GM21515 (cell line): ENCODE results near the gene PPP3CA.
A peak's percentile ranks its signal among the peaks of the same experiment; 100 is the strongest.
"Not testable (repeated sequence)": the region's sequence is repeated elsewhere in the genome, so short reads cannot be mapped to it uniquely, and the experiment has no call there.

Experiments
- ATAC-seq: cut with Tn5 transposase; IDR thresholded peaks from one replicate; pipeline ENCODE4 v1.9.1; 2021; ENCODE audit not compliant: unreplicated experiment

Gene PPP3CA

GRCh38 chr4:101148551-101148950 is 198.8 kb downstream of the PPP3CA start:
- no peak for ATAC-seq

GRCh38 chr4:101147283-101147682 is 200.0 kb downstream of the PPP3CA start:
- ATAC-seq = no peak

DNA sequence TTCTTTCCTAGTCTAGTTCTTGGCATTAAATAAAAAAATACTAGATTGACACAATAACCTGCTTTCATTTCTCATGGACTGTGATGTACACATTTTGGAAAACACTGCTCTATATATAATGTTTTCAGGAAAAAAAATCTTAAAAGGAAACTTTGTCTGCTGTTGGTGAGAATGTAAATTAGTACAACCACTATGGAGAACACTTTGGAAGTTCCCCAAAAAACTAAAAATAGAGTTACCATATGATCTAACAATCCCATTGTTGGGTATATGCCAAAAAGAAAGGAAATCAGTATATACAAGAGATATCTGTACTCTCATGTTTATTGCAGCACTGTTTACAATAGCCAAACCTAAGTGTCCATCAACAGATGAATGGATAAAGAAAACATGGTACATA is 202.3 kb downstream of the PPP3CA start:
- no peak for ATAC-seq

DNA sequence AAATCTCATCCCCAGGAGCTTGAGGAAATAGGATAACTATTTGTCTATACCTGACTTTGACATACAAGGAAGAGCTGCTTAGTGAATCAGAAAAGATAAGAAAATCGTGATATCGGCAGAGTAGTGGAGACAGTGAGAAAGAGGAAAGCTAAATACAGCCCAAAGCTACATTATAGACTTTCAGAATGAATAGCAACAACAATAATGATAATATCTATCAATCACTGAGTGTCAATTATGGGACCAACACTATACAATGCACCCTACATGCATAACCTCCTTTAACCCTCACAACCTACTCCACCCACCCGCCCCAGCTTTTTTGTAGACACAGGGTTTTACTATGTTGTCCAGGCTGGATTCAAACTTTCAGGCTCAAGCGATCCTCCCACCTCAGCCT is 205.1 kb downstream of the PPP3CA start:
- ATAC-seq = no peak

- ATAC-seq = no peak
Measured at GRCh38 chr4:101141855-101142254, 205.5 kb downstream of the PPP3CA start.

DNA sequence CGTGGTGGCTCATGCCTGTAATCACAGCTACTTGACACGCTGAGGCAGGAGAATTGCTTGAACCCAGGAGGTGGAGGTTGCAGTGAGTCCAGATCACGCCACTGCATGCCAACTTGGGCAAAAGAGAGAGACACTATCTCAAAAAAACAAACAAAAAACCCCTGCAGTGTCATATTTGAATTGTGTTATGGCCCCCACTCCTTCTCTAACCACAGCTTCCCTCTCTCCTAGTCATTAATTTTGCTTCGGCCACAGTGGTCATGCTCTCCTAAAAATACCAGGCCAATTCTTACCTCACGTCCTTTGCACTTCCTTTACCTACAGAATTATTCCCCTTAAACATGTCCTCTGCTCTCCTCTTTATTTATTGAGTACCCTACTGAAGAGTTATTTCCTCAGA is 206.1 kb downstream of the PPP3CA start:
- ATAC-seq = no peak

- no peak for ATAC-seq
Measured at GRCh38 chr4:101140228-101140627, 207.1 kb downstream of the PPP3CA start.

DNA sequence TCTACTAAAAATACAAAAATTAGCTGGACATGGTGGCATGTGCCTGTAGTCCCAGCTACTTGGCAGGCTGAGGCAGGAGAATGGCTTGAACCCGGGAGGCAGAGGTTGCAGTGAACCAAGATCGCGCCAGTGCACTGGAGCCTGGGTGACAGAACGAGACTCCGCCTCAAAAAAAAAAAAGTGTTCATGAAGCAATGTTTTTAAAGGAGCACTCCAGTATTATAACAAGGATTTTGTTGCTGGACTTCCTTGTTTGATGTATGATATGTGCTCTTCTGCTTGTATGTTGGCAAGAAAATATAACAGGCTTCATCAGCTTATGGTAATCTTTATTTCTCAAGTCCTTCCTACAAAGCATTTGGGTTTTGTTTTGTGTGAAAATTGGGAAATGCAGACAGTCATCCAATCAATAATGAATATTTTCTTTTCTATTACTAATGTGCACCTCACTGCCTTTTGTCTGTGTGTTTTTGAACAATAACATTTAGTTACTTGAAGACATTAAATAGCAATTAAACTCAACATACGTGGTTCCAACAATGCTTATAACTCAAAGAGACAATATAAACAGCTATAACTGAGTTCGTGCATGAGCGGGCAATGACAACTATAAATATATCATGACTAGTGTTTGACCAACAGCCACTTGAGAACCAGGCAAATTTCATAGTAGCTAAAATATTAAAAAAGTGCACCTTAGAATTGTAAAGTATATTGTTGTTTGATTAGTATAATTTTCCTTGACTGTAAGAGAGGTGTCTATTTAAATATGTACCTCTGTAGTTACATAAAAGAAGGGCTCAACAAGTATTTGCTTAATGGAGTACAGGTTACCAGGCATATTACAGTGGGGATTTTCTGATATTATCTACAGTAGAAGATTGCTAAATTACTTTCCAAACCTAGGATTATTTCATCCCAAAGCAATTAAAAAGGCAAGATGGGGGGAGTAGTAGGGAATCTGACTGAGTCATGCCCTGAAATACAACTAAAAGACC is 210.7 kb downstream of the PPP3CA start:
- ATAC-seq = no peak

GRCh38 chr4:101135371-101136010 is 211.8 kb downstream of the PPP3CA start:
- peak; percentile 64 for ATAC-seq

GRCh38 chr4:101131058-101131457 is 216.3 kb downstream of the PPP3CA start:
- ATAC-seq = not testable (repeated sequence)

DNA sequence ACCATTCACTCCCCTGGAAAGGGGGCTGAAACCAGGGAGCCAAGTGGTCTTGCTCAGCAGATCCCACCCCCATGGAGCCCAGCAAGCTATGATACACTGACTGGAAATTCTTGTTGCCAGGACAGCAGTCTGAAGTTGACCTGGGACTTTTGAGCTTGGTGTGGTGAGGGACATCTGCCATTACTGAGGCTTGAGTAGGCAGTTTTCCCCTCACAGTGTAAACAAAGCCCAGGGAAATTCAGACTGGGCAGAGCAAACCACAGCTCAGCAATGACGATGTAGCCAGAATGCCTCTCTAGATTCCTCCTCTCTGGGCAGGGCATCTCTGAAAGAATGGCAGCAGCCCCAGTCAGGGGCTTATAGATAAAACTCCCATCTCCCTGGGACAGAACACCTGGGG is 218.4 kb downstream of the PPP3CA start:
- ATAC-seq = not testable (repeated sequence)

- ATAC-seq = no peak
Measured at GRCh38 chr4:101128473-101128872, 218.9 kb downstream of the PPP3CA start.

- no peak for ATAC-seq
Measured at GRCh38 chr4:101127176-101127790, 220.0 kb downstream of the PPP3CA start.

DNA sequence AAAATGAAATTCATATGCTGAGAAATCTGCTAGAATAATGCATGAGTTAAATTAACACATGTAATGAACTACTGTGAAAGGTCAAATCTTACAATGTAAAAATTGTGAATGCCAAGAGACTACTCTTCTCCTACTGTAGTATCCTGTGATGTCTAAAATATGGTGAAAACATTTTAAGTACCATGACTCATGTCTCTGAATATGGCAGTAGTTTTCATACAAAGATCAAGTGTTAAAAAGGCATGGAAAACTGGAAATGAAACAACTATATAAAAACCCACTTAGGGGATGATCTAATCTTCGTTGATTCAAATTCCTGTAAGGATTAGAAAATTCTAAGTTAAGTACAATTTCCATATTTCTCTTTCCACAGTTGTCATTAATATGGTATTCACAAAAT is 221.3 kb downstream of the PPP3CA start:
- no peak for ATAC-seq

- no peak for ATAC-seq
Measured at GRCh38 chr4:101125045-101125942, 222.0 kb downstream of the PPP3CA start.

- no peak for ATAC-seq
Measured at GRCh38 chr4:101123231-101123630, 224.1 kb downstream of the PPP3CA start.

- no peak for ATAC-seq
Measured at GRCh38 chr4:101122019-101122418, 225.3 kb downstream of the PPP3CA start.

- ATAC-seq = no peak
Measured at GRCh38 chr4:101119141-101119540, 228.2 kb downstream of the PPP3CA start.

DNA sequence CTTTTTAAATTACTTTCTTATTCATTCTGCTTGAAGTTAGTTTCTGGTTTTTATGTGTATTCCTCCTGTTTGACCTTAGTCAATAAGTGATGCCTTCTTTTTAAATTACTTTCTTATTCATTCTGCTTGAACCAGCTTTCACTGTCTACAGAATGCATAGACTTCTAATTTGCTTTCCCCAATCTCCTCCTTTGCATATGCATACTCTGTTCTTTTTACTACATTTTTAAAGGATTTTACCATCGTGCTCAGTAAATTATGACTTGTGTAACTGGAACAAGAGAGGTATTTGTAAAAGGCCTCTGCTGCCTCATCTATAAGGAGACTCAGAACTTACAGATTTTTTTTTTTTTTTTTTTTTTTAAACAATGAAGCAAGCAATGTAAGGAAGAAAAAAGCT is 228.7 kb downstream of the PPP3CA start:
- ATAC-seq = no peak

GRCh38 chr4:101115887-101116286 is 231.4 kb downstream of the PPP3CA start:
- ATAC-seq = no peak

DNA sequence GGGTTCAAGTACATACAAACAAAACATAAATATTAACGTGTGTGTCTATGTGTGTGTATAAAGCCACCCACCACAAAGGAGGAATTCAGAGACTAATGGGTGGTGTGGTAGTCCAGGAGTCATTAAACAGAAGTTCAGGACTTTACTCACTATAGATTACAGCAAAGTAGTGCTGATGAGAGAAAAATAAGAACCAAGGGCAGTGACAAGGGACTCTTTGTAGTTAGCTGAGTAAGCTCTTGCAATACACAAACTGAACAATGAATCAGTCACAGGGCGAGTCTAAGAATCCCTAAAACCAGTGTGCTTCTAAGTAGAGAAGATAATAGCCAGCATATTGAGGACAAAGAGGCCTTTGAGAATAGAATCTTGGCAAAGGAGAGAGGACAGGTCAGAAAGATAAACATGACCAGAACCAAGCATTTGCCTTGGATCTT is 232.4 kb downstream of the PPP3CA start:
- no peak for ATAC-seq
